Measurements from ENCODE around the gene PPM1H.
"Not testable (repeated sequence)": the region's sequence is repeated elsewhere in the genome, so short reads cannot be mapped to it uniquely, and the experiment has no call there.

PPM1H gene

GRCh38 chr12:62948123-62948522 is 13.2 kb upstream of the PPM1H start:
- H3K36me3 ChIP-seq (ENCODE audit: insufficient read depth, low read length) = no peaks in the 10 kb centered on the region
- no peaks in the 10 kb centered on the region for H3F3A ChIP-seq (ENCODE audit: insufficient read depth, low read length)
- H3K9me2 ChIP-seq (ENCODE audit: low read depth, low read length) = no peaks in the 10 kb centered on the region
- no peaks in the 10 kb centered on the region for H3K79me2 ChIP-seq (ENCODE audit: insufficient read depth, low read length)
- H3K9me3 ChIP-seq (ENCODE audit: low read length) = no peaks in the 10 kb centered on the region
- no peak for TF ChIP-seq CTCF (IDR thresholded peaks at IDR 0.05; ENCODE audit: low read length)
- no peak for TF ChIP-seq EZH2 (IDR thresholded peaks at IDR 0.05; ENCODE audit: borderline replicate concordance, low read length)
- no peak overlapping the region for H2AFZ ChIP-seq (ENCODE audit: low read length)
- H4K20me1 ChIP-seq (ENCODE audit: insufficient read depth, low read length) = no peaks in the 10 kb centered on the region
- H3K4me1 ChIP-seq (ENCODE audit: insufficient read depth, low read length, severe bottlenecking) = no peaks in the 10 kb centered on the region
- no peaks in the 10 kb centered on the region for H3K27me3 ChIP-seq (ENCODE audit: insufficient read depth, low read length)
- no peak overlapping the region for H3K4me2 ChIP-seq (ENCODE audit: low read length)
- H3K27ac ChIP-seq (ENCODE audit: low read depth, low read length, poor library complexity, severe bottlenecking) = no peak overlapping the region
- no peak overlapping the region for H3K9ac ChIP-seq (ENCODE audit: low read length)
- no peak overlapping the region for H3K4me3 ChIP-seq (ENCODE audit: low read depth, low read length, poor library complexity, severe bottlenecking)

- Histone ChIP-seq H3K4me2 (ENCODE audit: low read length) (no peak overlapping the region), H3K9me3 (ENCODE audit: low read length) (no peaks in the 10 kb centered on the region), H3K27ac (ENCODE audit: low read depth, low read length, poor library complexity, severe bottlenecking) (no peak overlapping the region), H3F3A (ENCODE audit: insufficient read depth, low read length) (no peaks in the 10 kb centered on the region), H3K9me2 (ENCODE audit: low read depth, low read length) (no peaks in the 10 kb centered on the region), H3K36me3 (ENCODE audit: insufficient read depth, low read length) (no peaks in the 10 kb centered on the region), H4K20me1 (ENCODE audit: insufficient read depth, low read length) (no peaks in the 10 kb centered on the region), H3K4me1 (ENCODE audit: insufficient read depth, low read length, severe bottlenecking) (no peaks in the 10 kb centered on the region), H3K27me3 (ENCODE audit: insufficient read depth, low read length) (no peaks in the 10 kb centered on the region), H3K79me2 (ENCODE audit: insufficient read depth, low read length) (no peaks in the 10 kb centered on the region), H3K4me3 (ENCODE audit: low read depth, low read length, poor library complexity, severe bottlenecking) (no peak overlapping the region), H3K9ac (ENCODE audit: low read length) (no peak overlapping the region), H2AFZ (ENCODE audit: low read length) (no peak overlapping the region)
- TF ChIP-seq EZH2 (IDR thresholded peaks at IDR 0.05; ENCODE audit: borderline replicate concordance, low read length) (no peak), CTCF (IDR thresholded peaks at IDR 0.05; ENCODE audit: low read length) (no peak)
Observed at GRCh38 chr12:62947364-62947763, 12.4 kb upstream of the PPM1H start.

DNA sequence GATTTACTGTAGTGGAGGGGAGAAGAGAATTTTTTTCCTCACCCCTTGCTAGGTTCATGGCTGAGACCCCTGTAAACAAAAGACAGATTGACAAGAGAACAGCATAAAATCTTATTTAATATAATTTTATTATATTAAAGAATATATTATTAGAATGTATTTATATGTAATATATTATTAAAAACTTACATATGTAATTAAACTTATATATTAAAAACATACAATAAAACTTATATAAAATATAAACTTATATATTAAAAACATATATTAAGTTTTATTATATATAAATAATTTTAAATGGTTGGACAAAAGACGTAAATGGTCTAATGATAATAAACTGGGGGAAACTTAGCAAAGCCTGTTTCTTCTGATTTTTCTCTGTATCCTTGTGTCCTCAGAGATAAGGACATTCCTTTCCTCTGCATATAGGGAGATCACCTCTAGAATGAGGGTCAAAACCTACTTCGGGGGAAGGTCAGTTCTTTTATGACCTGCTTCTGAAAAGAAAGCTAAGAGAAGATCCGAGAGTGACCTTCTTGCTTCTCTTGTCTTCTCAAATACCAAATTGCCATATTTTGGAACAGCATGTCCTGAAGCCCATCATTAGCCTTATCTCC is 8.9 kb upstream of the PPM1H start:
- H3K9me2 ChIP-seq (ENCODE audit: low read depth, low read length) = no peaks in the 10 kb centered on the region
- no peak overlapping the region for H2AFZ ChIP-seq (ENCODE audit: low read length)
- no peaks in the 10 kb centered on the region for H3K9me3 ChIP-seq (ENCODE audit: low read length)
- H3K36me3 ChIP-seq (ENCODE audit: insufficient read depth, low read length) = no peaks in the 10 kb centered on the region
- H3F3A ChIP-seq (ENCODE audit: insufficient read depth, low read length) = no peaks in the 10 kb centered on the region
- H4K20me1 ChIP-seq (ENCODE audit: insufficient read depth, low read length) = no peaks in the 10 kb centered on the region
- H3K4me2 ChIP-seq (ENCODE audit: low read length) = no peak overlapping the region
- H3K27me3 ChIP-seq (ENCODE audit: insufficient read depth, low read length) = no peaks in the 10 kb centered on the region
- no peak overlapping the region for H3K4me3 ChIP-seq (ENCODE audit: low read depth, low read length, poor library complexity, severe bottlenecking)
- no peak overlapping the region for H3K9ac ChIP-seq (ENCODE audit: low read length)
- no peaks in the 10 kb centered on the region for H3K4me1 ChIP-seq (ENCODE audit: insufficient read depth, low read length, severe bottlenecking)
- H3K27ac ChIP-seq (ENCODE audit: low read depth, low read length, poor library complexity, severe bottlenecking) = no peak overlapping the region
- TF ChIP-seq EZH2 (IDR thresholded peaks at IDR 0.05; ENCODE audit: borderline replicate concordance, low read length) (no peak), CTCF (IDR thresholded peaks at IDR 0.05; ENCODE audit: low read length) (no peak)
- no peaks in the 10 kb centered on the region for H3K79me2 ChIP-seq (ENCODE audit: insufficient read depth, low read length)

- not testable (repeated sequence) for H3K27ac ChIP-seq (ENCODE audit: low read depth, low read length, poor library complexity, severe bottlenecking); H3F3A ChIP-seq (ENCODE audit: insufficient read depth, low read length); H3K36me3 ChIP-seq (ENCODE audit: insufficient read depth, low read length); H3K4me1 ChIP-seq (ENCODE audit: insufficient read depth, low read length, severe bottlenecking); H2AFZ ChIP-seq (ENCODE audit: low read length); H3K9ac ChIP-seq (ENCODE audit: low read length); H3K4me3 ChIP-seq (ENCODE audit: low read depth, low read length, poor library complexity, severe bottlenecking); H3K9me2 ChIP-seq (ENCODE audit: low read depth, low read length); H3K9me3 ChIP-seq (ENCODE audit: low read length); H4K20me1 ChIP-seq (ENCODE audit: insufficient read depth, low read length); H3K27me3 ChIP-seq (ENCODE audit: insufficient read depth, low read length); H3K4me2 ChIP-seq (ENCODE audit: low read length); H3K79me2 ChIP-seq (ENCODE audit: insufficient read depth, low read length)
Observed at GRCh38 chr12:62942316-62942715, 7.4 kb upstream of the PPM1H start.

All from OCI-LY1 (cell line).